Mesothelial cell of epicardium (in vitro differentiated cells): ENCODE results near the gene OLA1. TPM values are rescaled to one million over a fixed set of nuclear protein-coding genes. Genes with fewer than 3 reads are reported as not detected.
A peak's percentile ranks its signal among the peaks of the same experiment; 100 is the strongest.

Experiments used
- DNase-seq, 2 experiments: peaks; one replicate each; pipeline ENCODE4 v3.0.0; 2021; ENCODE audit warnings: low spot score in 2 of 2; ENCODE audit not compliant: unreplicated experiment in 2 of 2
- H3K27ac Mint-ChIP-seq: 2 replicates; pipeline ENCODE4 v1.8.0; 2021; ENCODE audit warnings: mixed read lengths
- H3K27me3 Mint-ChIP-seq: 2 replicates; pipeline ENCODE4 v1.8.0; 2021; ENCODE audit warnings: low read depth, mixed read lengths
- H3K36me3 Mint-ChIP-seq: 2 replicates; pipeline ENCODE4 v1.8.0; 2021; ENCODE audit warnings: mixed read lengths
- H3K4me1 Mint-ChIP-seq: 2 replicates; pipeline ENCODE4 v1.8.0; 2021; ENCODE audit warnings: mixed read lengths
- H3K4me3 Mint-ChIP-seq: 2 replicates; pipeline ENCODE4 v1.8.0; 2021; ENCODE audit warnings: mild to moderate bottlenecking, moderate library complexity, mixed read lengths
- H3K9me3 Mint-ChIP-seq: 2 replicates; pipeline ENCODE4 v1.8.0; 2021; ENCODE audit warnings: mixed read lengths
- total RNA-seq: library from RNA; stranded (reverse); gene quantifications from 3 replicates; pipeline ENCODE4 v1.2.1, GENCODE V29; 2021
- TF ChIP-seq, protein P1 (sequence below): fragments of 200-600 bp; sonication (generic); IDR thresholded peaks from one replicate; pipeline ENCODE4 v1.5.0; 2021; ENCODE audit warnings: antibody characterized with exemption; ENCODE audit not compliant: unreplicated experiment

Gene OLA1
- total RNA-seq, 1 donor from 2014 or later: 87.3 TPM

DNA sequence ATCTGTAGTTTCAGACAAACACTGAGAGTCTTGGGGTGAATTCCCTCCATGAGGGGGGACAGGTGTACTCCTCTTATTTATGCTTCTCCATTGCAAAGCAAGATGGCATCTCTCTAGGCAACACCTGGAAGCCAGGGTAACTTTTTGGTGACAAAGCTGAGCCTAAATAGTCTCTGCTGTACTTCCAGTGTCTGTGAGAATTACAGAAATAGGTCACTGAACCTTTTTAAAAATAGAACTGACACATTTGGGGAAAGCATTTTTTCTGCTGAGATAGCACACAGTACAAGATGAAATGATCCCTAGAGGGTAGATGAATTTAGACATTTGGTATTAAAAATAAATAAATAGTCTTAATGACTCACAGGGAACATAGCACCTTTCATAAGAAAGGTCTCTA lies 211.5 kb downstream of the OLA1 start:
- Mint-ChIP-seq H3K4me1 (peaks cover 21% of the 10 kb centered on the region), H3K4me3 (no peak overlapping the region), H3K9me3 (no peaks in the 10 kb centered on the region), H3K27me3 (no peaks in the 10 kb centered on the region), H3K36me3 (no peaks in the 10 kb centered on the region), H3K27ac (no peak overlapping the region)
- no peak for DNase-seq
- TF ChIP-seq, protein P1, sequence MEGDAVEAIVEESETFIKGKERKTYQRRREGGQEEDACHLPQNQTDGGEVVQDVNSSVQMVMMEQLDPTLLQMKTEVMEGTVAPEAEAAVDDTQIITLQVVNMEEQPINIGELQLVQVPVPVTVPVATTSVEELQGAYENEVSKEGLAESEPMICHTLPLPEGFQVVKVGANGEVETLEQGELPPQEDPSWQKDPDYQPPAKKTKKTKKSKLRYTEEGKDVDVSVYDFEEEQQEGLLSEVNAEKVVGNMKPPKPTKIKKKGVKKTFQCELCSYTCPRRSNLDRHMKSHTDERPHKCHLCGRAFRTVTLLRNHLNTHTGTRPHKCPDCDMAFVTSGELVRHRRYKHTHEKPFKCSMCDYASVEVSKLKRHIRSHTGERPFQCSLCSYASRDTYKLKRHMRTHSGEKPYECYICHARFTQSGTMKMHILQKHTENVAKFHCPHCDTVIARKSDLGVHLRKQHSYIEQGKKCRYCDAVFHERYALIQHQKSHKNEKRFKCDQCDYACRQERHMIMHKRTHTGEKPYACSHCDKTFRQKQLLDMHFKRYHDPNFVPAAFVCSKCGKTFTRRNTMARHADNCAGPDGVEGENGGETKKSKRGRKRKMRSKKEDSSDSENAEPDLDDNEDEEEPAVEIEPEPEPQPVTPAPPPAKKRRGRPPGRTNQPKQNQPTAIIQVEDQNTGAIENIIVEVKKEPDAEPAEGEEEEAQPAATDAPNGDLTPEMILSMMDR: no peak

DNA sequence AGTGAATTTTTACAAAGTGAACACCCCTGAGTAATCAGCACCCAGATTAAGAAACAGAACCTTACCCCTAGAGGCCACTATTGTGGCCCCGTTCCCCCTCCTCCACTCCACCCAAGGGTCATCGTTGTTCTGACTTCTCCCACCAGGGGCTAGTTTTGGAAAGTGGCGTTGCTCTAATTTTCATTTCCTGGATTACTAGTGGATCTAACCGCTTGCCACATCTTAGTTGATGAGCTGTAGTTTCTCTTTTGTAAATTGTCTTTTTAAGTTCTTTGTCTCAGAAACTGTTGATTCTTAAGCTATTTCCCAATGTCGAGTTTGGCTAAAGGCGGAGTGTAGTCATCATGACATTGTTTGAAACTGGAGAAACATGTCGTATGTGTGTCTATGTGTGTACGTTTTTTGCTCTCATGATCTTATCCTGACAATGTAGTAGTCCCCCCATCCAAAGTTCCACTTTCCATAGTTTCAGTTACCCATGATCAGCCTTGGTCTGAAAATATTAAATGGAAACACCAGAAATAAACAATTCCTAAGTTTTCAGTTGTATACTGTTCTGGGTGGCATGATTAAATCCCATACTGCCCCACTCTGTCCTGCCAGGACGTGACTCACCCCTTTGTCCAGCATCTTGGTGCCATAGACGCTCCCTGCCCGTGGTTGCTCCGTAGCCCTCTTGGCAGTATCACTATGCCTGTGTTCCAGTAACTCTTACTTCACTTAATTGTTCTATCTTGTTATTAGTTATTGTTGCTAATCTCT lies 212.2 kb downstream of the OLA1 start:
- Mint-ChIP-seq H3K27ac (no peak overlapping the region), H3K9me3 (no peaks in the 10 kb centered on the region), H3K4me1 (peaks cover 21% of the 10 kb centered on the region), H3K4me3 (no peak overlapping the region), H3K36me3 (no peaks in the 10 kb centered on the region), H3K27me3 (no peaks in the 10 kb centered on the region)
- TF ChIP-seq, protein P1: peak; percentile 26
- no peak for DNase-seq

DNA sequence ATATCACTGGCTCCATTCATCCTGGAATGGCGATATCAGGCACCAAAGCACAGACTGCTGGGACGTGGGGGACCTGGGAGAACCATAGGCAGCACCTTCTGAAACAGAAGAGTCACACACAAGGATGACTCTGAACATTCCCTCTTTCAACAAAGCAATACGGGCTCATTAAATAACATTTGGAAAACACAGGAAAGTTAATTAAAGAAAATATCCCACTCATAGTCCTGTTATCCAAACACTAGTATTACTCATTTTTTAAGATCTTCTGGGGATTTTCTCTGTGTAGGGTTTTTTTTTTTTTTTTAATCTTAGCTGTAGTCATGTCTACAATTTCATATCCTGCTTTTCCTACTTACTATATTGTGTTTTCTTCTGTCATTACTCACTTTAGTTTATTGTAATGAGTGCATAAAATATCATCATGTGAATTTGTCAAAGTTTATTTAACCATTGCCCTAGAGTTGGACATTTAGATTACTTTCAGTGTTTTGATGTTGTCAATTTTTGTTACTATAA lies 213.2 kb downstream of the OLA1 start:
- Mint-ChIP-seq H3K27ac (no peak overlapping the region), H3K27me3 (no peaks in the 10 kb centered on the region), H3K4me1 (peaks cover 21% of the 10 kb centered on the region), H3K36me3 (no peaks in the 10 kb centered on the region), H3K9me3 (no peaks in the 10 kb centered on the region), H3K4me3 (no peak overlapping the region)
- TF ChIP-seq, protein P1: no peak
- DNase-seq: no peak

DNA sequence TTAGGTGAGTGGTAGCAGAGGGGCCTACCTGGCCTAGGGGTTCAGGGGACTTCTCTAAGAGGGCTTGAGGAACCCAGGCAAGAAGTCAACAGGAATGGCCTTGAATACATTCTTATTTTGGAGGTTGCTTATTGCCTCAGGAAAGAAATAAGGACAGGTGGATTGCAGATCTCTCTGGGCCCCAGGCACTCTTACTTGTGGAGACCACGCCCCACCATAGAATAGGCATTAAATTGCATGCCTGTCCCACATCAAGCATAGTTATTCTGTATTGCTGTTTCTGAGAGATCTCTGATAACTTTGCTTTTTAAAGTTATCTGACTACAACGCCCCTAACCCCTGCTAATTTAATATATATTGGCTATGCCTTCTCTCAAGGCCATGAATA lies 215.2 kb downstream of the OLA1 start:
- no peak for DNase-seq
- Mint-ChIP-seq H3K27me3 (no peaks in the 10 kb centered on the region), H3K9me3 (no peaks in the 10 kb centered on the region), H3K36me3 (no peaks in the 10 kb centered on the region), H3K4me3 (no peak overlapping the region), H3K27ac (peak overlapping the region; percentile 84), H3K4me1 (peaks cover 19% of the 10 kb centered on the region)
- TF ChIP-seq, protein P1: no peak

DNA sequence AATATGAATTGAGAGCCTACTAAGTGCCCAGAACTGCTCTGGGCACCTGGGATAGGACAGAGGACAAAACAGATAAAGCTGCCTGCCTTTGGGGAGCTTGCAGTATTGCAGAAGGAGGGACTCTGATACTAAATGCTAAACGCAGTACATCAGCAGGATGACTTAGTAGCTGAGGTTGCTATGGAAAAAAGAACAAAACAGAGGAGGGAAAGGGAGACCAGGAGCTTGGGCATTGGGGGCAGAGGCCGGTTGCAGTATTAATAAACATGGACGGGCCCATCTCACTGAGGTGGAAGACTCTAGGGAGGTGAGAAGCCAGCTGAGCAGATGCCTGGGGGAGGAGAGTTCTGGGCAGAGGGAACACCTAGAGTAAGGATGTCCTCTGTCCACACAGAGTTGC lies 217.1 kb downstream of the OLA1 start:
- DNase-seq: no peak
- Mint-ChIP-seq H3K27ac (no peak overlapping the region), H3K4me3 (no peak overlapping the region), H3K4me1 (peaks cover 34% of the 10 kb centered on the region), H3K9me3 (no peaks in the 10 kb centered on the region), H3K36me3 (no peaks in the 10 kb centered on the region), H3K27me3 (no peaks in the 10 kb centered on the region)
- TF ChIP-seq, protein P1: no peak
